Neural progenitor cell (in vitro differentiated cells): Measurements from ENCODE around the gene DNMT1. TPM values are rescaled to one million over a fixed set of nuclear protein-coding genes. Genes with fewer than 3 reads are reported as not detected.

Source experiments
- DNase-seq: peaks from one replicate; pipeline ENCODE4 v3.0.0-alpha.2; 2016; ENCODE audit warnings: low spot score
- H2AFZ ChIP-seq: fragments of 200-600 bp; sonication (generic); replicated peaks from 2 replicates; pipeline ENCODE4 v1.6.1; 2016; ENCODE audit warnings: antibody characterized with exemption
- H3F3A ChIP-seq: fragments of 200-600 bp; sonication (generic); 2 replicates; pipeline ENCODE4 v1.6.1; 2016; ENCODE audit warnings: antibody characterized with exemption, low read depth
- H3K27ac ChIP-seq: fragments of 200-600 bp; sonication (generic); 2 replicates; pipeline ENCODE4 v1.5.1; 2016; ENCODE audit warnings: mild to moderate bottlenecking
- H3K27me3 ChIP-seq: fragments of 200-600 bp; sonication (generic); 2 replicates; pipeline ENCODE4 v1.6.1; 2016; ENCODE audit warnings: mild to moderate bottlenecking, moderate library complexity
- H3K36me3 ChIP-seq: fragments of 200-600 bp; sonication (generic); 2 replicates; pipeline ENCODE4 v1.5.1; 2016
- H3K4me1 ChIP-seq: fragments of 200-600 bp; sonication (generic); 2 replicates; pipeline ENCODE4 v1.6.1; 2016; ENCODE audit warnings: mixed run types
- H3K4me2 ChIP-seq: fragments of 200-600 bp; sonication (generic); 2 replicates; pipeline ENCODE4 v1.6.1; 2016
- H3K4me3 ChIP-seq: fragments of 200-600 bp; sonication (generic); 2 replicates; pipeline ENCODE4 v1.5.1; 2016
- H3K79me2 ChIP-seq: fragments of 200-600 bp; sonication (generic); 2 replicates; pipeline ENCODE4 v1.6.1; 2016; ENCODE audit warnings: low read depth
- H3K9ac ChIP-seq: fragments of 200-600 bp; sonication (generic); 2 replicates; pipeline ENCODE4 v1.6.1; 2016
- H3K9me3 ChIP-seq: fragments of 200-600 bp; sonication (generic); 2 replicates; pipeline ENCODE4 v1.5.1; 2016; ENCODE audit warnings: low read depth
- H4K20me1 ChIP-seq: fragments of 200-600 bp; sonication (generic); 2 replicates; pipeline ENCODE4 v1.6.1; 2016; ENCODE audit warnings: low read depth
- H3K27ac Mint-ChIP-seq: 3 replicates; pipeline ENCODE4 v1.8.0; 2021; ENCODE audit warnings: mixed read lengths
- H3K27me3 Mint-ChIP-seq: 2 replicates; pipeline ENCODE4 v1.8.0; 2022; ENCODE audit warnings: low read depth, mild to moderate bottlenecking, inconsistent platforms, moderate library complexity, mixed read lengths; ENCODE audit not compliant: insufficient read depth
- H3K36me3 Mint-ChIP-seq: 3 replicates; pipeline ENCODE4 v1.8.0; 2021; ENCODE audit warnings: mixed read lengths
- H3K4me1 Mint-ChIP-seq: 3 replicates; pipeline ENCODE4 v1.8.0; 2021; ENCODE audit warnings: mixed read lengths
- H3K4me3 Mint-ChIP-seq: 3 replicates; pipeline ENCODE4 v1.8.0; 2021; ENCODE audit warnings: mild to moderate bottlenecking, moderate library complexity, mixed read lengths
- H3K9me3 Mint-ChIP-seq: 3 replicates; pipeline ENCODE4 v1.8.0; 2020; ENCODE audit warnings: mixed read lengths
- CTCF ChIP-seq: fragments of 200-600 bp; sonication (generic); IDR thresholded peaks from 2 replicates; pipeline ENCODE4 v1.5.1; 2017; ENCODE audit warnings: antibody characterized with exemption, mild to moderate bottlenecking
- EZH2 ChIP-seq: fragments of 200-600 bp; sonication (generic); IDR thresholded peaks from 2 replicates; pipeline ENCODE4 v1.6.1; 2017; ENCODE audit warnings: antibody characterized with exemption, mild to moderate bottlenecking, moderate library complexity
- EZH2phosphoT487 ChIP-seq: fragments of 200-600 bp; sonication (generic); IDR thresholded peaks from 2 replicates; pipeline ENCODE4 v1.6.1; 2017; ENCODE audit warnings: antibody characterized with exemption
- total RNA-seq: library from RNA; depleted of rRNA; stranded (reverse); fragments of >200 nt; gene quantifications from 2 replicates; pipeline ENCODE4 v1.2.3, GENCODE V29; 2015; ENCODE audit warnings: low replicate concordance

Gene DNMT1
- total RNA-seq, 1 donor from 2014 or later, result 203 TPM

DNA sequence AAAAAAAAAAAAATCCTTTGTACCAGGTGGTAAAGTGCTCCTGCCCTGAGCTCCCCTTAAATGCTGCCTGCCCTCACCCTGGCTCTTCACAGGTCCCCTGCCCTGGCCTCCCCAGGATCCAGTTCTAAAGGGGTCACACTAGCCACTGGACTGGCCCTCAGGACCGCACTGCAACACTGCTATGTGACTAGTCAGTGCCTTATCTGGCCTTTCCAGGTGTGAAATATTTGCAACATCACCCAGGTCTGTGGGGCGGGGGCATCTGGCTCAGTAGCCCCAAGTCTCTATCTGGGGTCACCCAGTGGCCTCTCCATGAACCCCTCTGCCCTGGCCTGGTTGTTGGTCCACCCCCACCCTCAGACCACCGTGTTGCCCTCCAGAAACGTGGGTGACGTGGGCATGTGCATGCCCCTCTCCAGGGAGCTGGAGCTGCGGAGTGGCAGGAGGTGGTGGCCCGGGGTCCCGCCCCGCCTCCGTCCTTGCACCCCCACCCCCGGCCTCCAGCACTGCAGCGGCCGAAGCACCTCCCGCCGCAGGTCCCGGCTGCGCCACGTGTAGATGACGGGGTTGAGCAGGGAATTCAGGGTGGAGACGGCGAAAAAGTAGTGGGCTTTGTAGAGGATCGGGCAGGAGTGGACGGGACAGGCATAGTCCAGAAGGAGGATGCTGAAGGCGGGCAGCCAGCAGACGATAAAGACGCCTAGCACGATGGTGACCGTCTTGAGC is 28.9 kb upstream of the DNMT1 start:
- Histone ChIP-seq H4K20me1 (peaks cover 24% of the 10 kb centered on the region), H3K9ac (no peak overlapping the region), H3K4me1 (no peaks in the 10 kb centered on the region), H3K9me3 (no peaks in the 10 kb centered on the region), H3K36me3 (no peaks in the 10 kb centered on the region), H3K27me3 (no peaks in the 10 kb centered on the region), H3K4me2 (no peak overlapping the region), H3K79me2 (peaks cover 10% of the 10 kb centered on the region), H3K4me3 (no peak overlapping the region), H3K27ac (no peak overlapping the region), H3F3A (peaks cover 1% of the 10 kb centered on the region), H2AFZ (no peak overlapping the region)
- no peak for DNase-seq
- Mint-ChIP-seq H3K27ac (no peak overlapping the region), H3K27me3 (no peaks in the 10 kb centered on the region), H3K4me1 (peaks cover 8% of the 10 kb centered on the region), H3K4me3 (no peak overlapping the region), H3K36me3 (peaks cover 9% of the 10 kb centered on the region), H3K9me3 (no peaks in the 10 kb centered on the region)
- TF ChIP-seq EZH2phosphoT487 (no peak), EZH2 (no peak), CTCF (no peak)

- Mint-ChIP-seq H3K4me3 (no peak overlapping the region), H3K4me1 (peaks cover 8% of the 10 kb centered on the region), H3K9me3 (no peaks in the 10 kb centered on the region), H3K27me3 (no peaks in the 10 kb centered on the region), H3K36me3 (peaks cover 9% of the 10 kb centered on the region), H3K27ac (no peak overlapping the region)
- Histone ChIP-seq H3F3A (no peaks in the 10 kb centered on the region), H3K4me1 (no peaks in the 10 kb centered on the region), H2AFZ (no peak overlapping the region), H3K27me3 (no peaks in the 10 kb centered on the region), H3K36me3 (no peaks in the 10 kb centered on the region), H3K4me2 (no peak overlapping the region), H3K9ac (no peak overlapping the region), H3K27ac (no peak overlapping the region), H3K79me2 (peaks cover 5% of the 10 kb centered on the region), H4K20me1 (peaks cover 16% of the 10 kb centered on the region), H3K9me3 (no peaks in the 10 kb centered on the region), H3K4me3 (no peak overlapping the region)
- TF ChIP-seq CTCF (no peak), EZH2 (no peak), EZH2phosphoT487 (no peak)
- no peak for DNase-seq
Measured at GRCh38 chr19:10222201-10222890, 27.6 kb upstream of the DNMT1 start.

DNA sequence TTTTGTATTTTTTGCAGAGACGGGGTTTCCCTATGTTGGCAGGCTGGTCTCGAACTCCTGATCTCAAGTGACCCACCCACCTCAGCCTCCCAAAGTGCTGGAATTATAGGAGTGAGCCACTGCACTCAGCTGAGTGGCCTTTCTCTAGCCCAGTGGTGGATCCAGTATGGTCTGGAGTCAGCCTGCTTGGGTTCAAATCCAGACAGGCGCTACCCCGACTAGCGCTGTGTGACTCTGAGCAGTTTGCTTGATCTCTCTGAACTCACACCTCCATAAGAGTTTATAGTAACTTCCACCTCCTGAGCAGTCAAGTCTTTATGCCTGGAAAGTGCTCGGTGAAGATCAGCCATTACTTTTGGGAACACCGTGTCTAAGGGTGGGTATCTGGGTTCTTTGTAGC is 25.9 kb upstream of the DNMT1 start:
- Mint-ChIP-seq H3K4me1 (peaks cover 2% of the 10 kb centered on the region), H3K9me3 (no peaks in the 10 kb centered on the region), H3K36me3 (peaks cover 9% of the 10 kb centered on the region), H3K27me3 (peaks cover 3% of the 10 kb centered on the region), H3K27ac (no peak overlapping the region), H3K4me3 (no peak overlapping the region)
- H3K4me3 ChIP-seq, result no peak overlapping the region
- no peaks in the 10 kb centered on the region for H3K36me3 ChIP-seq
- TF ChIP-seq EZH2phosphoT487 (no peak), CTCF (no peak), EZH2 (no peak)
- H3K4me1 ChIP-seq, result no peaks in the 10 kb centered on the region
- no peak for DNase-seq
- no peak overlapping the region for H3K4me2 ChIP-seq
- no peaks in the 10 kb centered on the region for H3K9me3 ChIP-seq
- H2AFZ ChIP-seq, result no peak overlapping the region
- peaks cover under 1% of the 10 kb centered on the region for H4K20me1 ChIP-seq
- no peaks in the 10 kb centered on the region for H3K27me3 ChIP-seq
- H3K27ac ChIP-seq, result no peak overlapping the region
- H3K9ac ChIP-seq, result no peak overlapping the region
- H3F3A ChIP-seq, result no peaks in the 10 kb centered on the region
- no peaks in the 10 kb centered on the region for H3K79me2 ChIP-seq
